B cell (primary cell): ENCODE results near the gene DGKZ. TPM values are rescaled to one million over a fixed set of nuclear protein-coding genes. Genes with fewer than 3 reads are reported as not detected.
A peak's percentile ranks its signal among the peaks of the same experiment; 100 is the strongest.

Source experiments
- ATAC-seq: fragments of 200-7000 bp; cut with Tn5 transposase; one replicate; pipeline ENCODE4 v1.10.0; 2021; ENCODE audit warnings: low read depth, mild to moderate bottlenecking, moderate number of reproducible peaks, moderate library complexity
- CTCF ChIA-PET: fragments of 350-600 bp; sonication (Branson Sonifier 250); formaldehyde crosslinking; loops from one replicate; lab custom pipeline; 2021; ENCODE audit warnings: antibody characterized with exemption, inconsistent platforms; lab: Charles Lee
- POLR2A ChIA-PET: fragments of 350-600 bp; sonication (Branson Sonifier 250); formaldehyde crosslinking; loops from one replicate; lab custom pipeline; 2021; ENCODE audit warnings: antibody characterized with exemption; lab: Charles Lee
- DNase-seq: peaks from one replicate; pipeline ENCODE4 v3.0.0; 2013
- H2AFZ ChIP-seq: 2 replicates; pipeline ENCODE4 v1.6.1; 2012; ENCODE audit warnings: mild to moderate bottlenecking, low read depth, low read length; ENCODE audit not compliant: insufficient read depth, poor library complexity, severe bottlenecking
- H3K27ac ChIP-seq, 2 donors: 1 replicate in 1 of 2; 2 replicates in 1 of 2; pipeline ENCODE4 v1.5.1; 2012 to 2013; ENCODE audit warnings: low read length in 2 of 2, mild to moderate bottlenecking in 2 of 2, moderate library complexity in 1 of 2
- H3K27me3 ChIP-seq, 4 experiments: fragments of 200-600 bp in 1 of 4; sonication (generic) in 1 of 4; replicated peaks in 1 of 4; 1 replicate in 2 of 4; 2 replicates in 2 of 4; pipeline versions ENCODE4 v1.6.1 to v1.7.0; 2013 to 2016; ENCODE audit warnings: low read length in 3 of 4, mild to moderate bottlenecking in 2 of 4, mixed read lengths in 1 of 4, moderate library complexity in 1 of 4; ENCODE audit not compliant: insufficient read depth in 4 of 4, control insufficient read depth in 3 of 4; ENCODE audit errors: control extremely low read depth in 1 of 4
- H3K36me3 ChIP-seq, 2 experiments: replicated peaks in 1 of 2; 1 replicate in 1 of 2; 2 replicates in 1 of 2; pipeline versions ENCODE4 v1.6.1 to v1.7.1; 2013; ENCODE audit warnings: low read length in 1 of 2; ENCODE audit not compliant: insufficient read depth in 2 of 2, control insufficient read depth in 1 of 2; ENCODE audit errors: control extremely low read depth in 1 of 2, extremely low read depth in 1 of 2
- H3K4me1 ChIP-seq, 2 donors: fragments of 200-600 bp in 1 of 2; sonication (generic) in 1 of 2; 1 replicate in 1 of 2; 2 replicates in 1 of 2; pipeline versions ENCODE4 v1.5.1 to v1.6.1; 2013 to 2017; ENCODE audit warnings: low read length in 2 of 2; ENCODE audit not compliant: control insufficient read depth in 2 of 2, insufficient read depth in 2 of 2
- H3K4me2 ChIP-seq: replicated peaks from 2 replicates; pipeline ENCODE3; 2012; ENCODE audit warnings: mild to moderate bottlenecking, low read depth, low read length; ENCODE audit not compliant: poor library complexity, severe bottlenecking
- H3K4me3 ChIP-seq, 5 experiments: fragments of 200-600 bp in 1 of 5; sonication (generic) in 1 of 5; 1 replicate in 3 of 5; 2 replicates in 2 of 5; pipeline versions ENCODE4 v1.5.1 to v1.7.0; 2011 to 2016; ENCODE audit warnings: low read length in 4 of 5, mild to moderate bottlenecking in 4 of 5, low read depth in 2 of 5, control low read depth in 1 of 5, moderate library complexity in 1 of 5; ENCODE audit not compliant: insufficient read depth in 1 of 5; ENCODE audit errors: control extremely low read depth in 1 of 5, extremely low read depth in 1 of 5
- H3K79me2 ChIP-seq: fragments of 200-600 bp; sonication (generic); one replicate; pipeline ENCODE4 v1.6.0; 2016; ENCODE audit warnings: low read length; ENCODE audit not compliant: control insufficient read depth, insufficient read depth
- H3K9ac ChIP-seq: fragments of 200-600 bp; sonication (generic); 2 replicates; pipeline ENCODE4 v1.6.1; 2017; ENCODE audit warnings: mild to moderate bottlenecking, low read length, moderate library complexity
- H3K9me3 ChIP-seq, 3 donors: one replicate each; pipeline versions ENCODE4 v1.6.1 to v1.7.1; 2013; ENCODE audit warnings: low read length in 2 of 3; ENCODE audit not compliant: control insufficient read depth in 2 of 3, insufficient read depth in 1 of 3; ENCODE audit errors: control extremely low read depth in 1 of 3
- H4K20me1 ChIP-seq: 2 replicates; pipeline ENCODE4 v1.6.0; 2012; ENCODE audit warnings: mild to moderate bottlenecking, low read length; ENCODE audit not compliant: insufficient read depth, control insufficient read depth, poor library complexity, severe bottlenecking
- H3K27ac Mint-ChIP-seq: one replicate; pipeline ENCODE4 v1.8.0; 2021; ENCODE audit warnings: mixed read lengths
- H3K27me3 Mint-ChIP-seq: one replicate; pipeline ENCODE4 v1.8.0; 2021; ENCODE audit warnings: mixed read lengths
- H3K4me1 Mint-ChIP-seq: one replicate; pipeline ENCODE4 v1.8.0; 2021; ENCODE audit warnings: mixed read lengths
- H3K4me3 Mint-ChIP-seq: one replicate; pipeline ENCODE4 v1.8.0; 2021; ENCODE audit warnings: mixed read lengths
- H3K9me3 Mint-ChIP-seq: one replicate; pipeline ENCODE4 v1.8.0; 2022; ENCODE audit warnings: mixed read lengths; ENCODE audit not compliant: insufficient read depth
- EZH2 ChIP-seq: IDR thresholded peaks from 2 replicates; pipeline ENCODE4 v1.6.1; 2012; ENCODE audit warnings: borderline replicate concordance, low read depth, mild to moderate bottlenecking, moderate library complexity, low read length; ENCODE audit not compliant: insufficient read depth, poor library complexity, severe bottlenecking
- WGBS: methylation state at CpG from one replicate; pipeline ENCODE4 v1.1.5; 2013; ENCODE audit warnings: missing lambda C conversion rate; ENCODE audit not compliant: insufficient coverage; 5-methylcytosine and 5-hydroxymethylcytosine counted together
- intact Hi-C: fragments of 100-400 bp; cut with micrococcal nuclease; formaldehyde crosslinking; loops from one replicate; pipeline ENCODE4 v1.10.0; 2022
- polyA plus RNA-seq: library from polyadenylated mRNA; depleted of rRNA; stranded (reverse); fragments of >200 nt; gene quantifications from 2 replicates; pipeline ENCODE4 v1.2.3, GENCODE V29; 2012
- total RNA-seq, 2 donors: library from RNA; stranded (reverse); fragments of 120-200 nt in 1 of 2; gene quantifications; 1 replicate in 1 of 2; 2 replicates in 1 of 2; pipeline versions ENCODE4 v1.2.3 to v1.2.4, GENCODE V29; 2013 to 2022
- TF ChIP-seq, protein P1 (sequence below): fragments of 200-600 bp; IDR thresholded peaks from one replicate; pipeline ENCODE4 v1.8.0; 2022; ENCODE audit warnings: antibody characterized with exemption, mild to moderate bottlenecking

Gene DGKZ
- total and polyA plus RNA-seq, 2 donors (not counting 1 experiment from before 2014, with no cell fraction given) = 56.6 to 79.5 TPM

GRCh38 chr11:46391578-46392420, 44.5 kb downstream of the DGKZ start, which contains the start of gene CHRM4:
TSS of gene CHRM4 (minus strand) at chr11:46391776. CDS start at chr11:46386557, 5,219 bp downstream.
- ChIA-PET CTCF (interaction anchor here (1.0 to 1.8 kb wide), 3 partner anchors 76 to 137 kb away, joined by 3 to 4 read pairs (median 4); no protein-coding TSS in a partner anchor), POLR2A (no interaction called here)
- peaks cover 0 to 56% (median 35%) of the 10 kb centered on the region in 4 experiments for H3K27me3 ChIP-seq
- Mint-ChIP-seq H3K4me3 (peak within 1 kb of the TSS; percentile 76), H3K4me1 (peaks cover 19% of the 10 kb centered on the region), H3K9me3 (no peaks in the 10 kb centered on the region), H3K27me3 (peaks cover 37% of the 10 kb centered on the region), H3K27ac (no peak within 1 kb of the TSS)
- ATAC-seq (no peak), DNase-seq (no peak)
- intact Hi-C loops = loop anchor here (1.0 kb wide), 1 partner anchor 11 kb away; no protein-coding TSS in a partner anchor
- no peak within 1 kb of the TSS for H3K27ac ChIP-seq
- H3K36me3 ChIP-seq = no peaks in the 10 kb centered on the region
- H3K4me1 ChIP-seq = peaks cover 28 to 43% of the 10 kb centered on the region in 2 donors
- 2% methylated on average over 123 of the region's 123 CpGs for WGBS
- peak within 1 kb of the TSS in 1 of 5 experiments; percentile 16 for H3K4me3 ChIP-seq
- peak within 1 kb of the TSS; percentile 77 for H3K4me2 ChIP-seq
- no peaks in the 10 kb centered on the region for H3K79me2 ChIP-seq
- H3K9ac ChIP-seq = peak within 1 kb of the TSS; percentile 20
- H3K9me3 ChIP-seq = peaks cover 0 to 24% (median 0%) of the 10 kb centered on the region in 3 donors
- no peak for TF ChIP-seq EZH2
- H2AFZ ChIP-seq = no peak within 1 kb of the TSS
- peaks cover 21% of the 10 kb centered on the region for H4K20me1 ChIP-seq

GRCh38 chr11:46392421-46393230, 45.4 kb downstream of the DGKZ start:
- ATAC-seq = peak; percentile 94
- Mint-ChIP-seq H3K27me3 (peaks cover 29% of the 10 kb centered on the region), H3K9me3 (no peaks in the 10 kb centered on the region), H3K4me3 (peak overlapping the region; percentile 76), H3K27ac (no peak overlapping the region), H3K4me1 (peaks cover 19% of the 10 kb centered on the region)
- Histone ChIP-seq H3K79me2 (no peaks in the 10 kb centered on the region), H3K9ac (peak overlapping the region; percentile 20), H3K36me3 (no peaks in the 10 kb centered on the region), H3K27ac (no peak overlapping the region), H2AFZ (no peak overlapping the region), H3K4me2 (peak overlapping the region; percentile 77), H4K20me1 (peaks cover 21% of the 10 kb centered on the region), H3K4me3 (peak overlapping the region in 1 of 5 experiments; percentile 16), H3K9me3 (peaks cover 0 to 22% (median 0%) of the 10 kb centered on the region in 3 donors), H3K4me1 (peaks cover 28 to 43% of the 10 kb centered on the region in 2 donors), H3K27me3 (peaks cover 0 to 48% (median 29%) of the 10 kb centered on the region in 4 experiments)
- TF ChIP-seq EZH2 = no peak
- TF ChIP-seq, protein P1, sequence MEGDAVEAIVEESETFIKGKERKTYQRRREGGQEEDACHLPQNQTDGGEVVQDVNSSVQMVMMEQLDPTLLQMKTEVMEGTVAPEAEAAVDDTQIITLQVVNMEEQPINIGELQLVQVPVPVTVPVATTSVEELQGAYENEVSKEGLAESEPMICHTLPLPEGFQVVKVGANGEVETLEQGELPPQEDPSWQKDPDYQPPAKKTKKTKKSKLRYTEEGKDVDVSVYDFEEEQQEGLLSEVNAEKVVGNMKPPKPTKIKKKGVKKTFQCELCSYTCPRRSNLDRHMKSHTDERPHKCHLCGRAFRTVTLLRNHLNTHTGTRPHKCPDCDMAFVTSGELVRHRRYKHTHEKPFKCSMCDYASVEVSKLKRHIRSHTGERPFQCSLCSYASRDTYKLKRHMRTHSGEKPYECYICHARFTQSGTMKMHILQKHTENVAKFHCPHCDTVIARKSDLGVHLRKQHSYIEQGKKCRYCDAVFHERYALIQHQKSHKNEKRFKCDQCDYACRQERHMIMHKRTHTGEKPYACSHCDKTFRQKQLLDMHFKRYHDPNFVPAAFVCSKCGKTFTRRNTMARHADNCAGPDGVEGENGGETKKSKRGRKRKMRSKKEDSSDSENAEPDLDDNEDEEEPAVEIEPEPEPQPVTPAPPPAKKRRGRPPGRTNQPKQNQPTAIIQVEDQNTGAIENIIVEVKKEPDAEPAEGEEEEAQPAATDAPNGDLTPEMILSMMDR = no peak
- CTCF ChIA-PET = interaction anchor here (1.0 to 1.8 kb wide), 4 partner anchors 12 to 137 kb away, joined by 3 to 4 read pairs (median 4); no protein-coding TSS in a partner anchor
- intact Hi-C loops = loop anchor here (1.0 kb wide), 1 partner anchor 12 kb away; no protein-coding TSS in a partner anchor
- WGBS = 4% methylated on average over 68 of the region's 71 CpGs
- peak; percentile 85 for DNase-seq
- POLR2A ChIA-PET = no interaction called here
